ENCODE measurements around the gene FOXA3.
"Not testable (repeated sequence)": the region's sequence is repeated elsewhere in the genome, so short reads cannot be mapped to it uniquely, and the experiment has no call there.

The FOXA3 gene

GRCh38 chr19:45887200-45887710 is 23.1 kb downstream of the FOXA3 start:
- DNase-seq = peak in 1 of 56 donors; percentile 66

GRCh38 chr19:45889210-45889885 is 25.2 kb downstream of the FOXA3 start:
- no peak for DNase-seq

GRCh38 chr19:45890877-45891276 is 26.8 kb downstream of the FOXA3 start:
- DNase-seq = no peak

- no peak for DNase-seq
Observed at GRCh38 chr19:45895519-45895972, 31.4 kb downstream of the FOXA3 start.

GRCh38 chr19:45895983-45896599 is 32.0 kb downstream of the FOXA3 start:
- not testable (repeated sequence) for DNase-seq

- DNase-seq = no peak
Observed at GRCh38 chr19:45897261-45897812, 33.2 kb downstream of the FOXA3 start.

- DNase-seq = no peak
Observed at GRCh38 chr19:45899253-45899652, 35.1 kb downstream of the FOXA3 start.

- no peak for DNase-seq
Observed at GRCh38 chr19:45899919-45900589, 35.9 kb downstream of the FOXA3 start.

- no peak for DNase-seq
Observed at GRCh38 chr19:45900738-45901431, 36.8 kb downstream of the FOXA3 start.

GRCh38 chr19:45901432-45901911 is 37.3 kb downstream of the FOXA3 start:
- peak in 4 of 56 donors; percentile 8 to 29 (median 12) for DNase-seq

- DNase-seq = peak in 1 of 56 donors; percentile 19
Observed at GRCh38 chr19:45901912-45902650, 38.0 kb downstream of the FOXA3 start, which contains the start of gene MYPOP. MYPOP (minus strand) TSS chr19:45902613; CDS start chr19:45901773, 840 bp downstream.

- peak; percentile 70 to 100 (median 96) for DNase-seq
Observed at GRCh38 chr19:45902651-45903625, 38.8 kb downstream of the FOXA3 start.

- DNase-seq = no peak
Observed at GRCh38 chr19:45905011-45905410, 40.9 kb downstream of the FOXA3 start.

- no peak for DNase-seq
Observed at GRCh38 chr19:45906221-45906620, 42.1 kb downstream of the FOXA3 start.

GRCh38 chr19:45908956-45909355 is 44.8 kb downstream of the FOXA3 start:
- peak in 1 of 56 donors; percentile 10 for DNase-seq

- DNase-seq = no peak
Observed at GRCh38 chr19:45911291-45911690, 47.2 kb downstream of the FOXA3 start.

GRCh38 chr19:45913874-45914830 is 50.0 kb downstream of the FOXA3 start, which contains the start of gene NANOS2:
NANOS2 (minus strand) TSS chr19:45914778; CDS start chr19:45914693, 85 bp downstream.
- DNase-seq = peak in 3 of 56 donors; percentile 5 to 39 (median 10)

All from amygdala (tissue), 56 donors.